IMR-90 (cell line): ENCODE measurements around the gene EPHB1. TPM values are rescaled to one million over a fixed set of nuclear protein-coding genes. Genes with fewer than 3 reads are reported as not detected.

Source experiments
- ATAC-seq: fragments of 200-7000 bp; cut with Tn5 transposase; 2 replicates; pipeline ENCODE4 v1.9.1; 2020; ENCODE audit warnings: low read depth, mild to moderate bottlenecking, moderate library complexity
- BruUV-seq: library from RNA; stranded (reverse); fragments of 400-500 nt; replicated peaks from 2 replicates; lab custom pipeline; 2021; lab: Mats Ljungman, UMichigan
- CTCF ChIA-PET: fragments of 300-600 bp; formaldehyde crosslinking; extraction: SDS; loops from one replicate; lab custom pipeline; 2021; ENCODE audit warnings: antibody characterized with exemption; lab: Yijun Ruan, JAX
- POLR2A ChIA-PET: fragments of 300-600 bp; sonication (Branson Sonifier 250); formaldehyde crosslinking; loops from one replicate; lab custom pipeline; 2022; ENCODE audit warnings: antibody characterized with exemption; ENCODE audit not compliant: unreplicated experiment; lab: Charles Lee
- DNase-seq: peaks from one replicate; pipeline ENCODE4 v3.0.0; 2013
- H2AFZ ChIP-seq: replicated peaks from 2 replicates; pipeline ENCODE3; 2013; ENCODE audit warnings: low read length, mild to moderate bottlenecking; ENCODE audit not compliant: poor library complexity
- H2AK5ac ChIP-seq: 2 replicates; pipeline ENCODE4 v1.6.1; 2013; ENCODE audit warnings: low read depth, low read length, inconsistent platforms
- H2AK9ac ChIP-seq: replicated peaks from 2 replicates; pipeline ENCODE3; 2013; ENCODE audit warnings: mild to moderate bottlenecking, low read depth, low read length, moderate library complexity; ENCODE audit not compliant: poor library complexity
- H2BK120ac ChIP-seq: 2 replicates; pipeline ENCODE4 v1.6.1; 2013; ENCODE audit warnings: low read depth, low read length, inconsistent platforms
- H2BK15ac ChIP-seq: 3 replicates; pipeline ENCODE4 v1.6.1; 2013; ENCODE audit warnings: low read depth, low read length, inconsistent platforms
- H2BK20ac ChIP-seq: 2 replicates; pipeline ENCODE4 v1.6.1; 2013; ENCODE audit warnings: low read depth, mild to moderate bottlenecking, inconsistent platforms, low read length, moderate library complexity
- H2BK5ac ChIP-seq: 2 replicates; pipeline ENCODE4 v1.6.1; 2013; ENCODE audit warnings: mild to moderate bottlenecking, low read depth, low read length, inconsistent platforms; ENCODE audit not compliant: poor library complexity, severe bottlenecking
- H3K14ac ChIP-seq: replicated peaks from 2 replicates; pipeline ENCODE4 v1.6.1; 2013; ENCODE audit warnings: low read depth, low read length, inconsistent platforms
- H3K18ac ChIP-seq: 2 replicates; pipeline ENCODE4 v1.6.1; 2013; ENCODE audit warnings: low read depth, low read length, control low read depth
- H3K23ac ChIP-seq: 2 replicates; pipeline ENCODE4 v1.6.1; 2013; ENCODE audit warnings: low read depth, low read length, inconsistent platforms
- H3K27ac ChIP-seq: 2 replicates; pipeline ENCODE4 v1.5.1; 2013; ENCODE audit warnings: mild to moderate bottlenecking, control low read depth, low read length; ENCODE audit not compliant: insufficient read depth
- H3K27me3 ChIP-seq: 2 replicates; pipeline ENCODE4 v1.6.1; 2013; ENCODE audit warnings: low read length; ENCODE audit not compliant: control insufficient read depth, insufficient read depth
- H3K36me3 ChIP-seq: 2 replicates; pipeline ENCODE4 v1.6.1; 2013; ENCODE audit warnings: low read length, mixed read lengths; ENCODE audit not compliant: control insufficient read depth, insufficient read depth
- H3K4ac ChIP-seq: 2 replicates; pipeline ENCODE4 v1.6.1; 2013; ENCODE audit warnings: low read depth, low read length, inconsistent platforms
- H3K4me1 ChIP-seq: 2 replicates; pipeline ENCODE4 v1.6.1; 2013; ENCODE audit warnings: low read length, mixed read lengths; ENCODE audit not compliant: control insufficient read depth, insufficient read depth
- H3K4me2 ChIP-seq: 2 replicates; pipeline ENCODE4 v1.6.1; 2013; ENCODE audit warnings: low read depth, mild to moderate bottlenecking, control low read depth, low read length, moderate library complexity
- H3K4me3 ChIP-seq: 2 replicates; pipeline ENCODE4 v1.5.1; 2013; ENCODE audit warnings: low read depth, mild to moderate bottlenecking, control low read depth, low read length, moderate library complexity; ENCODE audit not compliant: insufficient read depth
- H3K56ac ChIP-seq: 2 replicates; pipeline ENCODE4 v1.6.1; 2013; ENCODE audit warnings: low read length, inconsistent platforms; ENCODE audit not compliant: insufficient read depth; ENCODE audit errors: extremely low read depth
- H3K79me1 ChIP-seq, 2 experiments: 2 replicates each; pipeline ENCODE4 v1.6.1; 2013; ENCODE audit warnings: low read length in 2 of 2, inconsistent platforms in 1 of 2, low read depth in 1 of 2
- H3K9ac ChIP-seq: 2 replicates; pipeline ENCODE4 v1.6.1; 2013; ENCODE audit warnings: low read depth, low read length, control low read depth
- H3K9me1 ChIP-seq: 2 replicates; pipeline ENCODE4 v1.6.1; 2013; ENCODE audit warnings: low read length, inconsistent platforms; ENCODE audit not compliant: insufficient read depth
- H3K9me3 ChIP-seq: 2 replicates; pipeline ENCODE4 v1.6.1; 2013; ENCODE audit warnings: low read length; ENCODE audit not compliant: control insufficient read depth, insufficient read depth
- H4K20me1 ChIP-seq: 2 replicates; pipeline ENCODE4 v1.6.1; 2013; ENCODE audit warnings: low read length, inconsistent platforms; ENCODE audit not compliant: insufficient read depth
- H4K5ac ChIP-seq: 2 replicates; pipeline ENCODE4 v1.6.1; 2013; ENCODE audit warnings: mild to moderate bottlenecking, low read depth, low read length, control low read depth
- H4K8ac ChIP-seq, 2 experiments: 2 replicates each; pipeline ENCODE4 v1.6.1; 2013; ENCODE audit warnings: low read depth in 2 of 2, low read length in 2 of 2, control low read depth in 1 of 2, inconsistent platforms in 1 of 2
- H4K91ac ChIP-seq: 2 replicates; pipeline ENCODE4 v1.6.1; 2013; ENCODE audit warnings: low read depth, low read length, inconsistent platforms; ENCODE audit not compliant: insufficient read depth
- BHLHE40 ChIP-seq: fragments of 150-350 bp; IDR thresholded peaks from 2 replicates; pipeline ENCODE4 v1.6.1; 2016; ENCODE audit warnings: mild to moderate bottlenecking, low read depth, low read length
- CEBPB ChIP-seq: IDR thresholded peaks from 2 replicates; pipeline ENCODE4 v1.6.1; 2012; ENCODE audit warnings: low read depth, low read length, improper control_type of control experiment
- CHD1 ChIP-seq: IDR thresholded peaks from 2 replicates; pipeline ENCODE4 v1.6.1; 2012; ENCODE audit warnings: low read depth, low read length, improper control_type of control experiment
- FOS ChIP-seq: fragments of 150-350 bp; IDR thresholded peaks from 2 replicates; pipeline ENCODE4 v1.6.1; 2016; ENCODE audit warnings: low read depth, low read length
- MAZ ChIP-seq: IDR thresholded peaks from 2 replicates; pipeline ENCODE4 v1.6.1; 2012; ENCODE audit warnings: low read depth, mild to moderate bottlenecking, low read length, improper control_type of control experiment, moderate library complexity, borderline replicate concordance
- MXI1 ChIP-seq: IDR thresholded peaks from 2 replicates; pipeline ENCODE4 v1.6.1; 2012; ENCODE audit warnings: low read depth, mild to moderate bottlenecking, low read length, moderate library complexity, borderline replicate concordance
- NFE2L2 ChIP-seq: fragments of 150-350 bp; IDR thresholded peaks from 2 replicates; pipeline ENCODE4 v1.6.1; 2016; ENCODE audit warnings: low read depth, mild to moderate bottlenecking, low read length
- RAD21 ChIP-seq: IDR thresholded peaks from 2 replicates; pipeline ENCODE4 v1.6.1; 2012; ENCODE audit warnings: low read length, improper control_type of control experiment
- RCOR1 ChIP-seq: IDR thresholded peaks from 2 replicates; pipeline ENCODE4 v1.6.1; 2012; ENCODE audit warnings: mild to moderate bottlenecking, low read length, improper control_type of control experiment; ENCODE audit not compliant: insufficient replicate concordance
- RFX5 ChIP-seq: IDR thresholded peaks from 2 replicates; pipeline ENCODE4 v1.8.0; 2012; ENCODE audit warnings: low read depth, mild to moderate bottlenecking, low read length, moderate library complexity
- SMC3 ChIP-seq: fragments of 150-350 bp; IDR thresholded peaks from 2 replicates; pipeline ENCODE4 v1.6.1; 2016; ENCODE audit warnings: low read depth, mild to moderate bottlenecking, antibody characterized with exemption, low read length, moderate library complexity
- whole genome bisulfite sequencing, 2 experiments: methylation state at CpG; one replicate each; pipeline versions ENCODE4 v1.1.5 to v1.1.7; 2013; ENCODE audit warnings: missing lambda C conversion rate in 2 of 2; ENCODE audit not compliant: insufficient read length in 1 of 2; ENCODE audit errors: extremely low coverage in 2 of 2; 5-methylcytosine and 5-hydroxymethylcytosine counted together
- dilution Hi-C: fragments of 300-500 bp; cut with HindIII; formaldehyde crosslinking; loops from one replicate; pipeline ENCODE4 v1.14.3; 2018; ENCODE audit warnings: low sequenced_read_pairs; ENCODE audit not compliant: unreplicated experiment
- in situ Hi-C: fragments of 300-500 bp; cut with MboI; formaldehyde crosslinking; loops from 3 replicates; pipeline ENCODE4 v1.14.3; 2019; ENCODE audit warnings: low sequenced_read_pairs, inconsistent platforms, mixed read lengths
- intact Hi-C: fragments of 100-400 bp; cut with micrococcal nuclease; formaldehyde crosslinking; loops from 2 replicates; pipeline ENCODE4 v1.10.0; 2022
- polyA plus RNA-seq, 3 experiments: library from polyadenylated mRNA; depleted of rRNA; stranded (reverse); fragments of >200 nt; gene quantifications; 2 replicates each; pipeline ENCODE4 v1.2.3, GENCODE V29; 2012; ENCODE audit warnings: low replicate concordance in 1 of 3
- total RNA-seq: library from RNA; depleted of rRNA; stranded (reverse); fragments of >200 nt; gene quantifications from 2 replicates; pipeline ENCODE4 v1.2.3, GENCODE V29; 2012
- TF ChIP-seq, protein P1 (sequence below): conservative IDR thresholded peaks from 2 replicates; pipeline ENCODE4 v1.5.1; 2012; ENCODE audit warnings: mild to moderate bottlenecking, low read depth, low read length, improper control_type of control experiment
- TF ChIP-seq, protein P2 (sequence below): fragments of 150-350 bp; IDR thresholded peaks from 2 replicates; pipeline ENCODE4 v1.6.1; 2017; ENCODE audit warnings: mild to moderate bottlenecking, antibody characterized with exemption, low read length, low read depth

The EPHB1 gene
- total and polyA plus RNA-seq, 2 of the 4 experiments (the other 2 are of a cell fraction) = 0.17 to 0.36 TPM

DNA sequence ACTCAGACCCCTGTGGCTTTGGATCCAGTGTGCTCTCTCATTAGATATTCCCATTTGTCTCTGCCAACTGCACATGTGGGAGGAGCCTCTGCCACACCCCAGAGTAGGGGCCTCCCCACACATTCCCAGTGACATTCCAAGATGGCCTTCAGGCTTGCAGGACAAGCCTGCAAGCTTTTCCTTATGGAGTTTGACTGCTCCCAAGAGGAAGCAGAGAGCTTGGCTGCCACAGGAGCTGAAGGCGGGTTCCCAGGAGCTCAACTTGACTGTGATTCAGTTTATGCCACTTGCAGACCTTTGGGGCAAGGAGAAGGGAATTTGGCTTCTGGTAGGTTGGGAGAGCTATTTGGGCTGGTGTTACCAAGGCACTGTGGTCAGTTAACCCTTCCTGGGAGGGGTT is 22.5 kb upstream of the EPHB1 start:
- H3K4me1 ChIP-seq = no peaks in the 10 kb centered on the region
- H2BK15ac ChIP-seq = no peak overlapping the region
- no peaks in the 10 kb centered on the region for H3K9me1 ChIP-seq
- CTCF ChIA-PET = no interaction called here
- intact Hi-C loops = no loop called here
- no peak overlapping the region for H3K14ac ChIP-seq
- dilution Hi-C loops = no loop called here
- no peak overlapping the region for H3K56ac ChIP-seq
- H3K18ac ChIP-seq = no peak overlapping the region
- H3K9ac ChIP-seq = no peak overlapping the region
- H4K8ac ChIP-seq = no peak overlapping the region
- TF ChIP-seq MXI1 (no peak), RAD21 (no peak), NFE2L2 (no peak), SMC3 (no peak), BHLHE40 (no peak), FOS (no peak), RFX5 (no peak), CHD1 (no peak), MAZ (no peak), RCOR1 (no peak), CEBPB (no peak)
- TF ChIP-seq, protein P1, sequence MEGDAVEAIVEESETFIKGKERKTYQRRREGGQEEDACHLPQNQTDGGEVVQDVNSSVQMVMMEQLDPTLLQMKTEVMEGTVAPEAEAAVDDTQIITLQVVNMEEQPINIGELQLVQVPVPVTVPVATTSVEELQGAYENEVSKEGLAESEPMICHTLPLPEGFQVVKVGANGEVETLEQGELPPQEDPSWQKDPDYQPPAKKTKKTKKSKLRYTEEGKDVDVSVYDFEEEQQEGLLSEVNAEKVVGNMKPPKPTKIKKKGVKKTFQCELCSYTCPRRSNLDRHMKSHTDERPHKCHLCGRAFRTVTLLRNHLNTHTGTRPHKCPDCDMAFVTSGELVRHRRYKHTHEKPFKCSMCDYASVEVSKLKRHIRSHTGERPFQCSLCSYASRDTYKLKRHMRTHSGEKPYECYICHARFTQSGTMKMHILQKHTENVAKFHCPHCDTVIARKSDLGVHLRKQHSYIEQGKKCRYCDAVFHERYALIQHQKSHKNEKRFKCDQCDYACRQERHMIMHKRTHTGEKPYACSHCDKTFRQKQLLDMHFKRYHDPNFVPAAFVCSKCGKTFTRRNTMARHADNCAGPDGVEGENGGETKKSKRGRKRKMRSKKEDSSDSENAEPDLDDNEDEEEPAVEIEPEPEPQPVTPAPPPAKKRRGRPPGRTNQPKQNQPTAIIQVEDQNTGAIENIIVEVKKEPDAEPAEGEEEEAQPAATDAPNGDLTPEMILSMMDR = no peak
- TF ChIP-seq, protein P2, sequence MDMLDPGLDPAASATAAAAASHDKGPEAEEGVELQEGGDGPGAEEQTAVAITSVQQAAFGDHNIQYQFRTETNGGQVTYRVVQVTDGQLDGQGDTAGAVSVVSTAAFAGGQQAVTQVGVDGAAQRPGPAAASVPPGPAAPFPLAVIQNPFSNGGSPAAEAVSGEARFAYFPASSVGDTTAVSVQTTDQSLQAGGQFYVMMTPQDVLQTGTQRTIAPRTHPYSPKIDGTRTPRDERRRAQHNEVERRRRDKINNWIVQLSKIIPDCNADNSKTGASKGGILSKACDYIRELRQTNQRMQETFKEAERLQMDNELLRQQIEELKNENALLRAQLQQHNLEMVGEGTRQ = no peak
- no peaks in the 10 kb centered on the region for H3K79me1 ChIP-seq
- H2BK5ac ChIP-seq = no peak overlapping the region
- no peak overlapping the region for H4K5ac ChIP-seq
- H4K20me1 ChIP-seq = no peaks in the 10 kb centered on the region
- no peak overlapping the region for H2AFZ ChIP-seq
- no peak overlapping the region for H3K27ac ChIP-seq
- in situ Hi-C loops = no loop called here
- H3K36me3 ChIP-seq = no peaks in the 10 kb centered on the region
- no peak overlapping the region for H3K23ac ChIP-seq
- BruUV-seq = no TSS peak
- 20% methylated on average over 1 of the region's 1 CpG; no CpG with 5 or more reads in 1 of the 2 experiments for WGBS, 2 experiments
- POLR2A ChIA-PET = no interaction called here
- peaks cover 2% of the 10 kb centered on the region for H3K27me3 ChIP-seq
- no peak overlapping the region for H2BK120ac ChIP-seq
- no peak overlapping the region for H2BK20ac ChIP-seq
- H2AK5ac ChIP-seq = no peak overlapping the region
- H3K9me3 ChIP-seq = no peaks in the 10 kb centered on the region
- DNase-seq (no peak), ATAC-seq (no peak)
- H2AK9ac ChIP-seq = no peak overlapping the region
- no peak overlapping the region for H4K91ac ChIP-seq
- H3K4me3 ChIP-seq = no peak overlapping the region
- H3K4ac ChIP-seq = no peak overlapping the region
- H3K4me2 ChIP-seq = no peak overlapping the region
